Smooth muscle cell (in vitro differentiated cells): ENCODE data around the gene GJB3. TPM values are rescaled to one million over a fixed set of nuclear protein-coding genes. Genes with fewer than 3 reads are reported as not detected.
"Not testable (repeated sequence)": the region's sequence is repeated elsewhere in the genome, so short reads cannot be mapped to it uniquely, and the experiment has no call there.

Experiments
- DNase-seq: peaks from one replicate; lab custom pipeline; 2025; ENCODE audit not compliant: unreplicated experiment; lab: John Stamatoyannopoulos, UW
- H2AFZ ChIP-seq: fragments of 200-600 bp; sonication (generic); 2 replicates; pipeline ENCODE4 v1.6.0; 2016; ENCODE audit warnings: antibody characterized with exemption, low read depth, mild to moderate bottlenecking
- H3F3A ChIP-seq: fragments of 200-600 bp; sonication (generic); 2 replicates; pipeline ENCODE4 v1.6.0; 2017; ENCODE audit warnings: antibody characterized with exemption, low read depth
- H3K27ac ChIP-seq: fragments of 200-600 bp; sonication (generic); 2 replicates; pipeline ENCODE4 v1.5.1; 2016; ENCODE audit warnings: low read depth, mild to moderate bottlenecking
- H3K27me3 ChIP-seq: fragments of 200-600 bp; sonication (generic); 2 replicates; pipeline ENCODE4 v1.6.1; 2016; ENCODE audit warnings: low read depth, mild to moderate bottlenecking
- H3K36me3 ChIP-seq: fragments of 200-600 bp; sonication (generic); 2 replicates; pipeline ENCODE4 v1.5.1; 2016; ENCODE audit warnings: low read depth
- H3K4me1 ChIP-seq: fragments of 200-600 bp; sonication (generic); 2 replicates; pipeline ENCODE4 v1.5.1; 2016; ENCODE audit warnings: low read depth
- H3K4me2 ChIP-seq: fragments of 200-600 bp; sonication (generic); 2 replicates; pipeline ENCODE4 v1.6.0; 2016; ENCODE audit warnings: mild to moderate bottlenecking
- H3K4me3 ChIP-seq: fragments of 200-600 bp; sonication (generic); 2 replicates; pipeline ENCODE4 v1.5.1; 2016; ENCODE audit warnings: mild to moderate bottlenecking
- H3K79me2 ChIP-seq: fragments of 200-600 bp; sonication (generic); 2 replicates; pipeline ENCODE4 v1.6.0; 2016; ENCODE audit warnings: low read depth, mild to moderate bottlenecking
- H3K9ac ChIP-seq: fragments of 200-600 bp; sonication (generic); 2 replicates; pipeline ENCODE4 v1.6.0; 2016; ENCODE audit warnings: low read depth
- H3K9me3 ChIP-seq: fragments of 200-600 bp; sonication (generic); replicated peaks from 2 replicates; pipeline ENCODE4 v1.5.1; 2016; ENCODE audit warnings: low read depth
- H4K20me1 ChIP-seq: fragments of 200-600 bp; sonication (generic); 2 replicates; pipeline ENCODE4 v1.6.0; 2016; ENCODE audit warnings: low read depth
- WGBS: methylation state at CpG from one replicate; pipeline ENCODE4 v1.1.7; 2016; ENCODE audit warnings: low lambda C conversion rate; 5-methylcytosine and 5-hydroxymethylcytosine counted together
- polyA plus RNA-seq: library from polyadenylated mRNA; unstranded; fragments of >200 nt; fragmentation: Nextera tagmentation; extraction: Ambion mirVana; gene quantifications from 2 replicates; pipeline ENCODE4 v1.2.1, GENCODE V29; 2016
- total RNA-seq: library from RNA; depleted of rRNA; stranded (reverse); fragments of >200 nt; gene quantifications from 2 replicates; pipeline ENCODE4 v1.2.3, GENCODE V29; 2014
- TF ChIP-seq, protein P1 (sequence below): fragments of 200-600 bp; sonication (generic); IDR thresholded peaks from 2 replicates; pipeline ENCODE4 v1.5.1; 2017; ENCODE audit warnings: borderline replicate concordance, mild to moderate bottlenecking, antibody characterized with exemption; ENCODE audit not compliant: insufficient read depth, poor library complexity, severe bottlenecking

GJB3 gene
- total and polyA plus RNA-seq, 2 experiments from 2014 or later = 2.9 to 10.0 TPM

DNA sequence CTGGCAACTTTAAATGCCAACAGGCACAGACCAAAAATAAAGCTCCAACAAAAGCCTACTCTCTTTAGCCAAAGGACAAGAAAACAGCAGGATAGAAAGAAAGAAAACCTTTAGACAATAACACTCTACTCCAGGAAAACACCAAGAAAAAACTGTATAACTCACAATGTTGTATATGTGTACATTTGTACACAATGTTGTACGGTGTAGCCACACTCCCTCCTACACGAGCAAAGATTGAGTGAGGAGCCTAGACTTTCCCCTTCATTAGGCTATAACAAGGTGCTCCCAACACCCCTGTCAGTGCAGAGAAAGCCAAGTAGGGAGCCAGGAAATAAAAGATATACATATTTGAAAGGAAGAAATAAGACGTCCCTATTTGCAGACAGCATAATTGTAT lies 35.8 kb downstream of the GJB3 start:
- no peaks in the 10 kb centered on the region for H3K27me3 ChIP-seq

DNA sequence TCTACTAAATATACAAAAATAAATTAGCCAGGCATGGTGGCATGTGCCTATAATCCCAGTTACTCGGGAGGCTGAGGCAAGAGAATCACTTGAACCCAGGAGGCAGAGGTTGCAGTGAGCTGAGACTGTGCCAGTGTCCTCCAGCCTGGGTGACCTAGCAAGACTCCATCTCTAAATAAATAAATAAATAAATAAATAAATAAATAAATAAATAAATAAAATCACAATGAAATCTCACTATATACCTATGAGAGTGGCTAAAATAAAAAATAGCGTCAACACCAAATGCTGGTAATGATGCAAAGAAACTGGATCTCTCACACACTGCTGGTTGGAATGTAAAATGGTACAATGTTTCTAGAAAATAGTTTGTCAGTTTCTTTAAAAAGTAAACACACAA lies 37.8 kb downstream of the GJB3 start:
- not testable (repeated sequence) for H3K9ac ChIP-seq, H3K79me2 ChIP-seq, DNase-seq, H2AFZ ChIP-seq, H3K36me3 ChIP-seq, H3K4me3 ChIP-seq, H3K27ac ChIP-seq, H3F3A ChIP-seq, H3K4me1 ChIP-seq, H3K27me3 ChIP-seq, H3K9me3 ChIP-seq, H3K4me2 ChIP-seq
- peaks cover 40% of the 10 kb centered on the region for H4K20me1 ChIP-seq
- 94% methylated on average over 2 of the region's 2 CpGs for WGBS

More for the DNA sequence above, 35.8 kb downstream of the GJB3 start:
- no peaks in the 10 kb centered on the region for H3K79me2 ChIP-seq
- H3K9ac ChIP-seq = no peak overlapping the region
- H4K20me1 ChIP-seq = peaks cover 38% of the 10 kb centered on the region
- WGBS = 73% methylated on average over 3 of the region's 3 CpGs
- no peaks in the 10 kb centered on the region for H3K36me3 ChIP-seq
- H3K9me3 ChIP-seq = no peaks in the 10 kb centered on the region
- H3F3A ChIP-seq = no peaks in the 10 kb centered on the region
- no peak overlapping the region for H3K4me3 ChIP-seq
- no peak overlapping the region for H2AFZ ChIP-seq
- no peak overlapping the region for H3K27ac ChIP-seq
- no peak for DNase-seq
- TF ChIP-seq, protein P1, sequence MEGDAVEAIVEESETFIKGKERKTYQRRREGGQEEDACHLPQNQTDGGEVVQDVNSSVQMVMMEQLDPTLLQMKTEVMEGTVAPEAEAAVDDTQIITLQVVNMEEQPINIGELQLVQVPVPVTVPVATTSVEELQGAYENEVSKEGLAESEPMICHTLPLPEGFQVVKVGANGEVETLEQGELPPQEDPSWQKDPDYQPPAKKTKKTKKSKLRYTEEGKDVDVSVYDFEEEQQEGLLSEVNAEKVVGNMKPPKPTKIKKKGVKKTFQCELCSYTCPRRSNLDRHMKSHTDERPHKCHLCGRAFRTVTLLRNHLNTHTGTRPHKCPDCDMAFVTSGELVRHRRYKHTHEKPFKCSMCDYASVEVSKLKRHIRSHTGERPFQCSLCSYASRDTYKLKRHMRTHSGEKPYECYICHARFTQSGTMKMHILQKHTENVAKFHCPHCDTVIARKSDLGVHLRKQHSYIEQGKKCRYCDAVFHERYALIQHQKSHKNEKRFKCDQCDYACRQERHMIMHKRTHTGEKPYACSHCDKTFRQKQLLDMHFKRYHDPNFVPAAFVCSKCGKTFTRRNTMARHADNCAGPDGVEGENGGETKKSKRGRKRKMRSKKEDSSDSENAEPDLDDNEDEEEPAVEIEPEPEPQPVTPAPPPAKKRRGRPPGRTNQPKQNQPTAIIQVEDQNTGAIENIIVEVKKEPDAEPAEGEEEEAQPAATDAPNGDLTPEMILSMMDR = no peak
- H3K4me2 ChIP-seq = no peak overlapping the region
- no peaks in the 10 kb centered on the region for H3K4me1 ChIP-seq

DNA sequence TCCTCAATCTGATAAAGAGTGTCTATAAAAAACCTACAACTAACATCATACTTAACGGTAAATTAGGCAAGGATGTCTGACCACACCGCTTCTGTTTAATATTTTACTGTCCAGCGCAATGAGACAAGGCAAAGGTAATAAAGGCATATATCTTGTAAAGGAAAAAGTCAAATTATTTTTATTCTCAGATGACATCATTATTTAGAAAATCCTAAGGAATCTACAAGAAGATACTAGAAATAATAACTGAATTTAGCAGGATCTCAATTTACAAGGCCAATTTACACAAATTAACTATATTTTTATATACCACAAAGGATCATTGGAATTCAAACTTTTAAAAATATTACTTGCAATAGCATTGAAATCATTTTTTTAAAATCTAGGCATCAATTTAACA lies 41.2 kb downstream of the GJB3 start:
- H4K20me1 ChIP-seq = peaks cover 33% of the 10 kb centered on the region
- TF ChIP-seq, protein P1 = no peak
- no peak overlapping the region for H3K9ac ChIP-seq
- H3K4me2 ChIP-seq = no peak overlapping the region
- no peak overlapping the region for H2AFZ ChIP-seq
- no peaks in the 10 kb centered on the region for H3K27me3 ChIP-seq
- H3F3A ChIP-seq = no peaks in the 10 kb centered on the region
- no peaks in the 10 kb centered on the region for H3K4me1 ChIP-seq
- DNase-seq = no peak
- no peak overlapping the region for H3K4me3 ChIP-seq
- WGBS = 93% methylated on average over 3 of the region's 3 CpGs
- no peak overlapping the region for H3K27ac ChIP-seq
- H3K9me3 ChIP-seq = no peaks in the 10 kb centered on the region
- H3K36me3 ChIP-seq = no peaks in the 10 kb centered on the region
- H3K79me2 ChIP-seq = no peaks in the 10 kb centered on the region

DNA sequence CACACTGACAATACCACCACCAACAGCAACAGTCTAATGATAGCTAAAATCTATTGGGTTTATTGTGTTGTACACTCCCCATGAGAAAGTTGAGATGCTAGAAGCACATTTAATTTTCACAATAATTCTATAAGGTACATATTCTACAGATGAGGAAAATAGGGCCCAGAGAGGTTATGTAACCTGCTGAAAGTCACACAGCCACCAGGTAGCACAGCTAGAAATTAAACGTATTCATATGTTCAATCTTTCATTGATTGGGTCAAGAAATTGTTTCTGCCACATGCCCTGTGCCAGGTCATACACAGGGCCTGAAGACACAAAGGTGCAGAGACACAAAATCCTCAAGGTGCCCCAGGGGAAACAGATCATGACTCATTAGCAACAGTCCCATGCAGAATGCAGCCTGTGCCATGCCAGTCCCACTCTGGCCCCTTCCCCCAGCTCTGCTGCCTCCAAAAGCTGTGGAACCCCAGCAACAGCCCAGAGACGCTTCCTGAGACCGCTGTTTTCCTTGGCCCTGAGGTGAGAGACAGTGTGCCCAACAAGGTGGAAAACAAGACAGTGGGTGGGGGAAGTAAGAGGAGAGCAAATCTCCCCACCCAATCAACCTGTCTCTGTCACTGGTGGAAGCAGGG lies 43.9 kb downstream of the GJB3 start:
- H3K9me3 ChIP-seq = no peaks in the 10 kb centered on the region
- H2AFZ ChIP-seq = no peak overlapping the region
- no peak overlapping the region for H3K9ac ChIP-seq
- H3F3A ChIP-seq = no peaks in the 10 kb centered on the region
- no peaks in the 10 kb centered on the region for H3K36me3 ChIP-seq
- no peak overlapping the region for H3K4me2 ChIP-seq
- DNase-seq = no peak
- H3K27me3 ChIP-seq = no peaks in the 10 kb centered on the region
- WGBS = 89% methylated on average over 3 of the region's 3 CpGs
- no peaks in the 10 kb centered on the region for H3K4me1 ChIP-seq
- TF ChIP-seq, protein P1 = no peak
- no peaks in the 10 kb centered on the region for H3K79me2 ChIP-seq
- peaks cover 40% of the 10 kb centered on the region for H4K20me1 ChIP-seq
- no peak overlapping the region for H3K27ac ChIP-seq
- H3K4me3 ChIP-seq = no peak overlapping the region
